ENCODE measurements around the gene PLXNB1. TPM values are rescaled to one million over a fixed set of nuclear protein-coding genes. Genes with fewer than 3 reads are reported as not detected.

The PLXNB1 gene
- total RNA-seq, 3 donors from 2014 or later = 60.2 to 182 (median 148) TPM

DNA sequence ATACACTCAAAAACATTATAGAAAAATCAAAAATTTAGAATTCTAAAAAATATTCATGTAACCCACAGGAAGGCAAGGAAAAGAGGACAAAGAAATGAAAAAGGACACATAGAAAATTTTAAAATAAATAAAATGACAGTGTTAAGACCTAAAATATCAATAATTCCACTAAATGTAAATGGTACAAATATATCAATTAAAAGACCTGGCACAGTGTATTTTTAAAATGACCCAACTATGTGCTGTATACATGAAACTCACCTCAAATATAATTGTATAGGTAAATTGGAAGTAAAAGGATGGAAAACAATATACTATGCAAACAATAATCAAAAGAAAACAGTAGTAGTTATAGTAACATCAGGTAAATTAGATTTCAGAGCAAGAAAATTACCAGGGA lies 68.0 kb downstream of the PLXNB1 start:
- intact Hi-C loops (cut with DNase I; ENCODE audit: low total_unique reads) = no loop called here
- Histone ChIP-seq H3K4me3 (no peak overlapping the region), H3K27me3 (no peaks in the 10 kb centered on the region), H3K9me3 (peaks cover 0 to 6% of the 10 kb centered on the region in 2 donors), H3K27ac (no peak overlapping the region), H3K4me1 (no peaks in the 10 kb centered on the region), H3K36me3 (no peaks in the 10 kb centered on the region)
- no peak for TF ChIP-seq POLR2AphosphoS5 (IDR thresholded peaks at IDR 0.05)
- no peak for TF ChIP-seq POLR2A (IDR thresholded peaks at IDR 0.05)
- no peak for TF ChIP-seq CTCF (IDR thresholded peaks at IDR 0.05)
- DNase-seq (ENCODE audit: low spot score in 2 of 2) = no peak

- Histone ChIP-seq H3K9me3 (peaks cover 0 to 4% of the 10 kb centered on the region in 2 donors), H3K4me3 (no peak overlapping the region), H3K4me1 (peaks cover 4 to 5% of the 10 kb centered on the region in 2 donors), H3K36me3 (no peaks in the 10 kb centered on the region), H3K27me3 (no peaks in the 10 kb centered on the region), H3K27ac (peak overlapping the region in 1 of 2 donors; percentile 26)
- TF ChIP-seq POLR2A (IDR thresholded peaks at IDR 0.05) = no peak
- TF ChIP-seq CTCF (IDR thresholded peaks at IDR 0.05) = no peak
- no peak for TF ChIP-seq POLR2AphosphoS5 (IDR thresholded peaks at IDR 0.05)
- intact Hi-C loops (cut with DNase I; ENCODE audit: low total_unique reads) = no loop called here
- no peak for DNase-seq (ENCODE audit: low spot score in 2 of 2)
Observed at GRCh38 chr3:48356419-48356818, 73.5 kb downstream of the PLXNB1 start.

GRCh38 chr3:48353987-48354386 lies 75.9 kb downstream of the PLXNB1 start:
- Histone ChIP-seq H3K27ac (no peak overlapping the region), H3K4me3 (no peak overlapping the region), H3K9me3 (no peaks in the 10 kb centered on the region), H3K4me1 (peaks cover 4 to 5% of the 10 kb centered on the region in 2 donors), H3K36me3 (no peaks in the 10 kb centered on the region), H3K27me3 (no peaks in the 10 kb centered on the region)
- no peak for DNase-seq (ENCODE audit: low spot score in 2 of 2)
- intact Hi-C loops (cut with DNase I; ENCODE audit: low total_unique reads) = no loop called here
- TF ChIP-seq POLR2AphosphoS5 (IDR thresholded peaks at IDR 0.05) (no peak), CTCF (IDR thresholded peaks at IDR 0.05) (no peak), POLR2A (IDR thresholded peaks at IDR 0.05) (no peak)

Other genes starting within 250 kb of the PLXNB1 start
- gene CDC25A, start 241.7 kb downstream of the PLXNB1 start, total RNA-seq = 1 to 10 TPM in 2 of 3 donors, under 1 TPM in 1; 0.80 to 2.6 (median 1.3) TPM
- 1 to 10 TPM in 1 of 3 donors, not detected in 2; 2.9 TPM for gene CAMP, start 206.6 kb downstream of the PLXNB1 start, total RNA-seq
- gene ZNF589, start 189.0 kb downstream of the PLXNB1 start, total RNA-seq = 10 to 100 TPM; 16.1 to 18.4 (median 17.6) TPM
- 10 to 100 TPM; 24.6 to 38.5 (median 34.1) TPM for gene NME6, start 128.7 kb downstream of the PLXNB1 start, total RNA-seq
- gene SPINK8, start 96.4 kb downstream of the PLXNB1 start, total RNA-seq = not detected
- under 1 TPM in 2 of 3 donors, not detected in 1; 0.32 to 0.66 TPM for gene FBXW12, start 57.9 kb downstream of the PLXNB1 start, total RNA-seq
- gene CCDC51, start 10.0 kb upstream of the PLXNB1 start, total RNA-seq = 10 to 100 TPM; 12.5 to 14.7 (median 13.9) TPM
- gene TMA7, start 10.2 kb upstream of the PLXNB1 start, total RNA-seq = 100 to 1,000 TPM; 270 to 343 (median 333) TPM
- 1 to 10 TPM; 8.2 to 8.6 (median 8.2) TPM for gene ATRIP, start 16.7 kb upstream of the PLXNB1 start, total RNA-seq
- 10 to 100 TPM; 65.6 to 90.1 (median 77.0) TPM for gene SHISA5, start 74.1 kb upstream of the PLXNB1 start, total RNA-seq
- 1 to 10 TPM; 1.8 to 6.9 (median 5.2) TPM for gene PFKFB4, start 126.7 kb upstream of the PLXNB1 start, total RNA-seq
- gene UCN2, start 133.7 kb upstream of the PLXNB1 start, total RNA-seq = under 1 TPM in 1 of 3 donors, not detected in 2; 0.44 TPM
- 10 to 100 TPM in 2 of 3 donors, under 1 TPM in 1; 0.48 to 18.6 (median 12.5) TPM for gene COL7A1, start 165.2 kb upstream of the PLXNB1 start, total RNA-seq
- 100 to 1,000 TPM; 163 to 230 (median 180) TPM for gene UQCRC1, start 179.6 kb upstream of the PLXNB1 start, total RNA-seq
- not detected for gene TMEM89, start 191.7 kb upstream of the PLXNB1 start, total RNA-seq
- gene SLC26A6, start 205.4 kb upstream of the PLXNB1 start, total RNA-seq = 10 to 100 TPM; 12.6 to 21.6 (median 16.0) TPM
- 1 to 10 TPM in 2 of 3 donors, under 1 TPM in 1; 0.88 to 1.3 (median 1.1) TPM for gene CELSR3, start 232.8 kb upstream of the PLXNB1 start, total RNA-seq